ENCODE data around the gene GALK2.

GALK2 gene

GRCh38 chr15:49154359-49154758 is 15.7 kb upstream of the GALK2 start:
- no peak for TF ChIP-seq EZH2 (IDR thresholded peaks at IDR 0.05; ENCODE audit: borderline replicate concordance, low read length)
- no peak for TF ChIP-seq CTCF (IDR thresholded peaks at IDR 0.05; ENCODE audit: low read length)
- H3K4me3 ChIP-seq (ENCODE audit: low read depth, low read length, poor library complexity, severe bottlenecking), result peak overlapping the region; percentile 94
- H3K9me2 ChIP-seq (ENCODE audit: low read depth, low read length), result no peaks in the 10 kb centered on the region
- peaks cover 66% of the 10 kb centered on the region for H3K79me2 ChIP-seq (ENCODE audit: insufficient read depth, low read length)
- H3K27me3 ChIP-seq (ENCODE audit: insufficient read depth, low read length), result no peaks in the 10 kb centered on the region
- peak overlapping the region; percentile 98 for H3K4me2 ChIP-seq (ENCODE audit: low read length)
- no peak overlapping the region for H2AFZ ChIP-seq (ENCODE audit: low read length)
- 0 out of 2 replicates have a peak, but pooled peaks cover 5% of the 10 kb centered on the region for H3F3A ChIP-seq (ENCODE audit: insufficient read depth, low read length)
- peaks cover 2% of the 10 kb centered on the region; the same call in 1 of the 2 replicates for H4K20me1 ChIP-seq (ENCODE audit: insufficient read depth, low read length)
- H3K4me1 ChIP-seq (ENCODE audit: insufficient read depth, low read length, severe bottlenecking), result peaks cover 33% of the 10 kb centered on the region
- H3K9ac ChIP-seq (ENCODE audit: low read length), result peak overlapping the region; percentile 96
- H3K9me3 ChIP-seq (ENCODE audit: low read length), result no peaks in the 10 kb centered on the region
- peaks cover 15% of the 10 kb centered on the region for H3K36me3 ChIP-seq (ENCODE audit: insufficient read depth, low read length)
- H3K27ac ChIP-seq (ENCODE audit: low read depth, low read length, poor library complexity, severe bottlenecking), result no peak overlapping the region

- H3K79me2 ChIP-seq (ENCODE audit: insufficient read depth, low read length), result peaks cover 62% of the 10 kb centered on the region
- no peak for TF ChIP-seq EZH2 (IDR thresholded peaks at IDR 0.05; ENCODE audit: borderline replicate concordance, low read length)
- no peak for TF ChIP-seq CTCF (IDR thresholded peaks at IDR 0.05; ENCODE audit: low read length)
- no peaks in the 10 kb centered on the region for H3K9me3 ChIP-seq (ENCODE audit: low read length)
- H3K27ac ChIP-seq (ENCODE audit: low read depth, low read length, poor library complexity, severe bottlenecking), result peak overlapping the region; percentile 54
- H3K36me3 ChIP-seq (ENCODE audit: insufficient read depth, low read length), result peaks cover 11% of the 10 kb centered on the region
- no peaks in the 10 kb centered on the region for H3K27me3 ChIP-seq (ENCODE audit: insufficient read depth, low read length)
- H3F3A ChIP-seq (ENCODE audit: insufficient read depth, low read length), result 0 out of 2 replicates have a peak, but pooled peaks cover 5% of the 10 kb centered on the region
- H3K9ac ChIP-seq (ENCODE audit: low read length), result peak overlapping the region; percentile 96
- peak overlapping the region; percentile 94 for H3K4me3 ChIP-seq (ENCODE audit: low read depth, low read length, poor library complexity, severe bottlenecking)
- H3K9me2 ChIP-seq (ENCODE audit: low read depth, low read length), result no peaks in the 10 kb centered on the region
- H2AFZ ChIP-seq (ENCODE audit: low read length), result no peak overlapping the region
- H3K4me2 ChIP-seq (ENCODE audit: low read length), result peak overlapping the region; percentile 98
- H4K20me1 ChIP-seq (ENCODE audit: insufficient read depth, low read length), result peaks cover 2% of the 10 kb centered on the region; the same call in 1 of the 2 replicates
- H3K4me1 ChIP-seq (ENCODE audit: insufficient read depth, low read length, severe bottlenecking), result peaks cover 33% of the 10 kb centered on the region
Measured at GRCh38 chr15:49154799-49155109, 15.3 kb upstream of the GALK2 start.

DNA sequence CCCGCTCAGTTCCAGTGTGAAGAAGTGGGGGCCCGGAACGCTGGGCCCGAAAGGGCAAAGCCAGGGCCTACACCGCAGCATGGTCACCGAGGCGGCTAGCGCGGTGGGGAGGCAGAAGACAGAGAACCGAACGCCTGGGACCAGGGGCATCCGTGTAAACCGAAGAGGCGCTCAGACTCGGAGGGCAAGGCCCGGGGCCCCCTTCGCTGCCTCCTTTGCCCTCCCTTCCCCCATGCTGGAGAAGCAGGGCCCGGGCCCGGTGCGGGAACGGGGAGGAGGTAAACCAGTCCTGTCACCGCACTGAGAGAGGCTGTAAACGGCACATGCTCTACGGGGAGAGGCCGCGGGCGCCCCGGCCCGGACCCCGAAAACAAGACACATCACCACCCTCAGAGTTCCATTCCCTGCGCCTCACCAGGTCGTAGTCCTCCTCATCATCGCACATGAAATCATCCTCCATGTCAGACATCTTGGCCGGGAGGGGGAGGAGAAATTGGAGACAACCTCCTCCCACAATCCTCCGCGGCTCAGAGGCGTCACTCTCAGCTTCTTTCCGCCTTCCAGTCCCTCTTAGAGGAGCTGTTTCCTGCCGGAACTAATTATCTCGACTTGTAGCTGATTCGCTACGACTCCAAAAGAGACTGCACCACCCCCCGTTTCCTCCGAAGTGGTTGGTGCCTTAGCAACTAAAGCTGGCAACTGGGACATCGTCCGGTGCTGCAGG is 14.8 kb upstream of the GALK2 start, which contains the start of gene COPS2:
Gene COPS2, minus strand, starts transcription at position 490 of the 724 bp plus-strand sequence. Its CDS starts 21 bp downstream, at position 469.
- peak within 1 kb of the TSS; percentile 99 for H3K4me2 ChIP-seq (ENCODE audit: low read length)
- peaks cover 2% of the 10 kb centered on the region; the same call in 1 of the 2 replicates for H4K20me1 ChIP-seq (ENCODE audit: insufficient read depth, low read length)
- H3K9me2 ChIP-seq (ENCODE audit: low read depth, low read length), result no peaks in the 10 kb centered on the region
- peak within 1 kb of the TSS; percentile 54 for H3K27ac ChIP-seq (ENCODE audit: low read depth, low read length, poor library complexity, severe bottlenecking)
- H3K36me3 ChIP-seq (ENCODE audit: insufficient read depth, low read length), result peaks cover 10% of the 10 kb centered on the region; the same call in 1 of the 2 replicates
- H3K27me3 ChIP-seq (ENCODE audit: insufficient read depth, low read length), result no peaks in the 10 kb centered on the region
- H3K4me3 ChIP-seq (ENCODE audit: low read depth, low read length, poor library complexity, severe bottlenecking), result peak within 1 kb of the TSS; percentile 94
- TF ChIP-seq CTCF (IDR thresholded peaks at IDR 0.05; ENCODE audit: low read length) (no peak), EZH2 (IDR thresholded peaks at IDR 0.05; ENCODE audit: borderline replicate concordance, low read length) (no peak)
- H2AFZ ChIP-seq (ENCODE audit: low read length), result peak within 1 kb of the TSS; percentile 77
- H3F3A ChIP-seq (ENCODE audit: insufficient read depth, low read length), result 0 out of 2 replicates have a peak, but pooled peaks cover 5% of the 10 kb centered on the region
- peaks cover 58% of the 10 kb centered on the region for H3K79me2 ChIP-seq (ENCODE audit: insufficient read depth, low read length)
- peaks cover 33% of the 10 kb centered on the region for H3K4me1 ChIP-seq (ENCODE audit: insufficient read depth, low read length, severe bottlenecking)
- H3K9me3 ChIP-seq (ENCODE audit: low read length), result no peaks in the 10 kb centered on the region
- peak within 1 kb of the TSS; percentile 96 for H3K9ac ChIP-seq (ENCODE audit: low read length)

All from OCI-LY1 (cell line).